Endothelial cell (in vitro differentiated cells): Measurements from ENCODE around the gene CLPTM1L. TPM values are rescaled to one million over a fixed set of nuclear protein-coding genes. Genes with fewer than 3 reads are reported as not detected.

Source experiments
- DNase-seq: peaks from one replicate; pipeline ENCODE4 v3.0.0; 2021; ENCODE audit warnings: low spot score
- H3K27ac Mint-ChIP-seq: one replicate; pipeline ENCODE4 v1.8.0; 2021; ENCODE audit warnings: mixed read lengths, inconsistent platforms; ENCODE audit not compliant: unreplicated experiment
- H3K27me3 Mint-ChIP-seq: one replicate; pipeline ENCODE4 v1.8.0; 2021; ENCODE audit warnings: mild to moderate bottlenecking, moderate library complexity, mixed read lengths, inconsistent platforms; ENCODE audit not compliant: unreplicated experiment
- H3K36me3 Mint-ChIP-seq: one replicate; pipeline ENCODE4 v1.8.0; 2021; ENCODE audit warnings: mild to moderate bottlenecking, low read depth, mixed read lengths, inconsistent platforms; ENCODE audit not compliant: unreplicated experiment
- H3K4me1 Mint-ChIP-seq: one replicate; pipeline ENCODE4 v1.8.0; 2021; ENCODE audit warnings: mild to moderate bottlenecking, mixed read lengths, inconsistent platforms; ENCODE audit not compliant: unreplicated experiment
- H3K4me3 Mint-ChIP-seq: one replicate; pipeline ENCODE4 v1.8.0; 2021; ENCODE audit warnings: mild to moderate bottlenecking, mixed read lengths, inconsistent platforms; ENCODE audit not compliant: unreplicated experiment
- H3K9me3 Mint-ChIP-seq: one replicate; pipeline ENCODE4 v1.8.0; 2021; ENCODE audit warnings: mixed read lengths, inconsistent platforms; ENCODE audit not compliant: unreplicated experiment
- total RNA-seq: library from RNA; stranded (reverse); fragmentation: NEBNext Ultra II Directional; extraction: Animal tissue kit (Norgen Biotek cat#: 25700); gene quantifications from one replicate; pipeline ENCODE4 v1.2.1, GENCODE V29; 2021; ENCODE audit not compliant: unreplicated experiment
- TF ChIP-seq, protein P1 (sequence below): fragments of 200-600 bp; sonication (generic); IDR thresholded peaks from one replicate; pipeline ENCODE4 v1.5.0; 2021; ENCODE audit warnings: antibody characterized with exemption; ENCODE audit not compliant: unreplicated experiment

CLPTM1L gene
- total RNA-seq, 1 donor from 2014 or later = 86.6 TPM

DNA sequence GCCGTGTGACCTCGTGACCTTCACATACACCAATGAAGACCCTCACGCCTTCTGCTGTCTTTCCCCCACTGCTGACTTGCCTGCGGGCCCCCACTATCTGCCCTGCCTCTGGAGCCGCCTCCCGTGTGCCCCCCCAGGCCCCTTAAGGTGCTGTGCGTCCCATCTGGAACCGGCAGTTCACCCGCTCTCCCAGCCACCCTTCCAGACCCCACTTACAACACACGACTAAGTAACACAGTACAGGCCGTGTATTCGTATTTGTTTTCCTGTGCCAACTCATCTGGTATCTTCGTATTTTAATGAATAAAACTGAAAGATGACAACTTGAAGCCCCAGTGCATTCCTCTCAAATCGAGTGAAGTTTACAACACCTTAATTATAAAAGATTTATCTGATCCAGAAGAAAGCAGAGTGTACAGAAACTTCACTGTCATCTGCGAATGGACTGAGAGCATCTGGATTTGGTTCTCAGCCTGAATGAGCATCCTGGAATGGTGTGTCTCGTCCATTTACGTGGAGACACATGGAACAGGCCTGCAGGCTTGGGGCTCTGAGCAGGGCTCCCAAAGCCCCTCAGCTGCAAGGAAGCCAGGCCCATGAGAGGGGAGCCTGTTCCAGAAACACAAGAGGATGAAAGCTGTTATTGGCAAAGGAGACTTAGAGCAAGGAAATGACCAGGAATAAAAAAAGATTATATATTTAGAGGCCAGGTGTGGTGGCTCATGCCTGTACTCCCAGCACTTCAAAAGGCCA lies 28.1 kb downstream of the CLPTM1L start:
- Mint-ChIP-seq H3K27ac (no peak overlapping the region), H3K27me3 (peaks cover 9% of the 10 kb centered on the region), H3K4me3 (peak overlapping the region; percentile 27), H3K4me1 (peaks cover 16% of the 10 kb centered on the region), H3K36me3 (peaks cover 22% of the 10 kb centered on the region), H3K9me3 (no peaks in the 10 kb centered on the region)
- TF ChIP-seq, protein P1, sequence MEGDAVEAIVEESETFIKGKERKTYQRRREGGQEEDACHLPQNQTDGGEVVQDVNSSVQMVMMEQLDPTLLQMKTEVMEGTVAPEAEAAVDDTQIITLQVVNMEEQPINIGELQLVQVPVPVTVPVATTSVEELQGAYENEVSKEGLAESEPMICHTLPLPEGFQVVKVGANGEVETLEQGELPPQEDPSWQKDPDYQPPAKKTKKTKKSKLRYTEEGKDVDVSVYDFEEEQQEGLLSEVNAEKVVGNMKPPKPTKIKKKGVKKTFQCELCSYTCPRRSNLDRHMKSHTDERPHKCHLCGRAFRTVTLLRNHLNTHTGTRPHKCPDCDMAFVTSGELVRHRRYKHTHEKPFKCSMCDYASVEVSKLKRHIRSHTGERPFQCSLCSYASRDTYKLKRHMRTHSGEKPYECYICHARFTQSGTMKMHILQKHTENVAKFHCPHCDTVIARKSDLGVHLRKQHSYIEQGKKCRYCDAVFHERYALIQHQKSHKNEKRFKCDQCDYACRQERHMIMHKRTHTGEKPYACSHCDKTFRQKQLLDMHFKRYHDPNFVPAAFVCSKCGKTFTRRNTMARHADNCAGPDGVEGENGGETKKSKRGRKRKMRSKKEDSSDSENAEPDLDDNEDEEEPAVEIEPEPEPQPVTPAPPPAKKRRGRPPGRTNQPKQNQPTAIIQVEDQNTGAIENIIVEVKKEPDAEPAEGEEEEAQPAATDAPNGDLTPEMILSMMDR = no peak
- DNase-seq = no peak

DNA sequence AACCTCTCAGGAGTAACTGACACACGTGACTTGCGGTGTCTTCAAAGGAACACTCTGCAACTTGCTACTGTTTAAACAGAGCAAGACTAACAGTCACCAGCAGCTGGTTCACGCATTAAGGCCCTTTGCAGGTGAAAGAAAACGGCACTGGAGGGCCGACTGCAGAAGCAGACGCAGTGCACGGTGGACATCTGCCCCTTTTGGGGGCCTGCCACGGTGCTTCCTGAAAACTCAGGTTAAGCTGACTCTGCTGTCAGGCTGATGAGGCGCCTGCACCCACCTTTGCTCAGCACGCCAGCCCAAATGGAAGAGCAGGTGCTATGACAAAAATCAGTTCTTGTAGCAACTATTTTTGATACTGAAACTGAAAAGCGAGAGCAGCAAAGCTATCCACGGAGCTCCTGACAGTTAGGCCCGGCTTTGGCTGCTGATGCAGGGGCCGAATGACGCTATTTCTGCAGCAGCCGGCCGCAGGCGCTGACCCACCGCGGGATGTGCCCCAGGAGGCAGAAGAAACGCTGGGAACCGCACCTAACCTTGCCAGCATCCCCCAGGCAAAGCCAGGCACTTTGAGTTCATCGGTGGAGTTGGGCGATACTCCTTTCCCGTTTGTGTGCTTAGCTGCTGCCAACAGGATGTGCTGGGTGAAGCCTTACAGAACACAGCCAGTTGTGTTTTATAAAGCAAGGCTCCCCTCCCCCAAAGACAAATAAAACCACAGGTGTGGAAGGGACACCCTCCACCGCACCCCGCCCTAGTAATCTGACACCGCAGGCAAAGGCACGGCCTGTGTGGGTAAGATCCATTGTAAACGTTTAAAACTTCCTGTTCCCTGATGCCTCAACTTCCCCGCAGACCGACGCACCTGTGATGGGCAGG lies 29.0 kb downstream of the CLPTM1L start:
- H3K9me3 Mint-ChIP-seq = no peaks in the 10 kb centered on the region
- TF ChIP-seq, protein P1 = no peak
- peaks cover 7% of the 10 kb centered on the region for H3K27me3 Mint-ChIP-seq
- no peak overlapping the region for H3K27ac Mint-ChIP-seq
- H3K4me1 Mint-ChIP-seq = peaks cover 16% of the 10 kb centered on the region
- peak overlapping the region; percentile 27 for H3K4me3 Mint-ChIP-seq
- H3K36me3 Mint-ChIP-seq = peaks cover 20% of the 10 kb centered on the region
- no peak for DNase-seq

DNA sequence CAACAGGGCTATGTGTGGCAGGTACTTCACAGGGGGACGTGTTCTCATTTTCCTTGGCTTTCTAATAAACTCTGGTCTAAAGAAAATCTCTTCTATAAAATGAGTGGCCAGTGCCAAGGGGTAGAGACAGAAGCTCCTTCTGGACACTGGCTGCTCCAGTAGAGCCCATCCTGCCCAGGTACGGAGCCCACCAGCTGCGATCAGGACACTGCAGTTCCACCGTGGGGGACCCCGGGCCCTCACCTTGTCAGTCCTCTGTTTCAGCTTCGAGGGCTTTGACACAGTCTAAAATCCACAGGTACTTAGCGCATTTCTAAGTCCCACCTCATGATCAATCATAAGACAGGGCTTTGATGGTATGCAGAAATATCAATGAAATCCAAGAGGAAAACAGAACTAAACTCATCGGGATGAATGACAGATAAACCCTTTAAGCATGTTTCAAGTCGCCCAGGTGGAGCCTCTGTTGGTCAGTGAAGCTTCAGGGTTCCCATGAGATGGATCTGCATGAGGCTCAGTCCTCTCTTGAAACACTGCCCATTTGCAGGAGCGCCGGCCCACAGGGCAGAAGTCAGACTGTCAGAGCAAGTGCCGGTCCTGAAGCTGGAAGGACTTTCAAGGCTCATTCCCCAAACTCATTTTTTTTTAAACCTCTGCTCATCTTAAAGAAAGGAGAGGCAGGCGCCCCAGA lies 29.7 kb downstream of the CLPTM1L start:
- no peaks in the 10 kb centered on the region for H3K9me3 Mint-ChIP-seq

DNA sequence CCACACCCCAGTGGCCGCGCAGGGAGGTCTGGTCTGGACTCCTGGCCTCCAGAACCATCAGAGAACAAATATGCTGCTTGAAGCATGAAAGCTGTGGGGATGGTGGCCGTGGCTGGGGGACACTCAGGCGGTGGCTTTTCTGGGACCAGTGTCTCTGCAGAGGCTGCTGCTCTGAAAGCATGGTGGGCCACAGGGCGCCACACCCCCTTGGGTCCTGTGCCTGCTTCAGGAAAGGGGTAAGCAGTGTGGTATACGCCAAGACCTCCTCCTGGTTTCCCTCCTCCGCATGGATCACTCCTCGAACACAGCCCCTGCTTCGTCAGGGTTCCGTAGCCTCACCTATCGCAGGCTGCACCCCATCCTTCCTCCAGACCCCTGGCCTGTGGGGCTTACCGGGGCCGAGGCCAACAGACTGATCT lies 30.3 kb downstream of the CLPTM1L start:
- Mint-ChIP-seq H3K4me1 (peaks cover 16% of the 10 kb centered on the region), H3K36me3 (peaks cover 12% of the 10 kb centered on the region), H3K4me3 (no peak overlapping the region), H3K9me3 (no peaks in the 10 kb centered on the region), H3K27me3 (peaks cover 7% of the 10 kb centered on the region), H3K27ac (no peak overlapping the region)
- DNase-seq = no peak
- TF ChIP-seq, protein P1 = no peak

More for the DNA sequence above, 29.7 kb downstream of the CLPTM1L start:
- peaks cover 14% of the 10 kb centered on the region for H3K36me3 Mint-ChIP-seq
- TF ChIP-seq, protein P1 = no peak
- H3K27ac Mint-ChIP-seq = no peak overlapping the region
- peaks cover 16% of the 10 kb centered on the region for H3K4me1 Mint-ChIP-seq
- DNase-seq = no peak
- no peak overlapping the region for H3K4me3 Mint-ChIP-seq
- peaks cover 5% of the 10 kb centered on the region for H3K27me3 Mint-ChIP-seq
